OCI-LY1 (cell line): Measurements from ENCODE around the gene SLMAP.

Experiments
- H2AFZ ChIP-seq: fragments of 200-600 bp; sonication (generic), shearing (Covaris generic); 2 replicates; pipeline ENCODE4 v1.6.0; 2014; ENCODE audit warnings: antibody characterized with exemption, mild to moderate bottlenecking, low read length
- H3F3A ChIP-seq: fragments of 200-600 bp; sonication (generic), shearing (Covaris generic); 2 replicates; pipeline ENCODE4 v1.6.0; 2014; ENCODE audit warnings: mild to moderate bottlenecking, antibody characterized with exemption, low read length, moderate library complexity; ENCODE audit not compliant: insufficient read depth
- H3K27ac ChIP-seq: fragments of 200-600 bp; sonication (generic); 2 replicates; pipeline ENCODE4 v1.5.1; 2014; ENCODE audit warnings: low read length, mixed run types, mild to moderate bottlenecking, low read depth; ENCODE audit not compliant: poor library complexity, severe bottlenecking
- H3K27me3 ChIP-seq: fragments of 200-600 bp; sonication (generic); 2 replicates; pipeline ENCODE4 v1.6.0; 2014; ENCODE audit warnings: antibody characterized with exemption, mild to moderate bottlenecking, low read length, moderate library complexity; ENCODE audit not compliant: insufficient read depth
- H3K36me3 ChIP-seq: fragments of 200-600 bp; sonication (generic); 2 replicates; pipeline ENCODE4 v1.6.1; 2014; ENCODE audit warnings: mild to moderate bottlenecking, antibody characterized with exemption, low read length, moderate library complexity, mixed read lengths; ENCODE audit not compliant: insufficient read depth
- H3K4me1 ChIP-seq: fragments of 200-600 bp; sonication (generic); 2 replicates; pipeline ENCODE4 v1.5.1; 2014; ENCODE audit warnings: mild to moderate bottlenecking, low read length, moderate library complexity; ENCODE audit not compliant: insufficient read depth, severe bottlenecking
- H3K4me2 ChIP-seq: fragments of 200-600 bp; sonication (generic), shearing (Covaris generic); 2 replicates; pipeline ENCODE4 v1.6.1; 2014; ENCODE audit warnings: low read length
- H3K4me3 ChIP-seq: fragments of 200-600 bp; sonication (generic); 2 replicates; pipeline ENCODE4 v1.5.1; 2014; ENCODE audit warnings: low read length, low read depth, mild to moderate bottlenecking, mixed read lengths; ENCODE audit not compliant: poor library complexity, severe bottlenecking
- H3K79me2 ChIP-seq: fragments of 200-600 bp; shearing (Covaris generic); 2 replicates; pipeline ENCODE4 v1.6.1; 2016; ENCODE audit warnings: mixed run types, low read length, mixed read lengths; ENCODE audit not compliant: insufficient read depth
- H3K9ac ChIP-seq: fragments of 200-600 bp; sonication (generic), shearing (Covaris generic); 2 replicates; pipeline ENCODE4 v1.6.1; 2014; ENCODE audit warnings: mild to moderate bottlenecking, low read length, mixed read lengths
- H3K9me2 ChIP-seq: fragments of 200-600 bp; sonication (generic), shearing (Covaris generic); 2 replicates; pipeline ENCODE4 v1.6.1; 2014; ENCODE audit warnings: low read depth, mild to moderate bottlenecking, low read length, mixed read lengths
- H3K9me3 ChIP-seq: fragments of 200-600 bp; shearing (Covaris generic); 2 replicates; pipeline ENCODE4 v1.6.1; 2014; ENCODE audit warnings: low read length, mixed read lengths
- H4K20me1 ChIP-seq: fragments of 200-600 bp; sonication (generic), shearing (Covaris generic); 2 replicates; pipeline ENCODE4 v1.6.0; 2016; ENCODE audit warnings: mild to moderate bottlenecking, low read length; ENCODE audit not compliant: insufficient read depth
- EZH2 ChIP-seq: fragments of 200-600 bp; sonication (generic), shearing (Covaris generic); IDR thresholded peaks from 2 replicates; pipeline ENCODE4 v1.8.0; 2017; ENCODE audit warnings: borderline replicate concordance, mixed run types, mild to moderate bottlenecking, antibody characterized with exemption, low read length, moderate library complexity, mixed read lengths
- TF ChIP-seq, protein P1 (sequence below): fragments of 200-600 bp; sonication (generic), shearing (Covaris generic); IDR thresholded peaks from 2 replicates; pipeline ENCODE4 v1.5.1; 2017; ENCODE audit warnings: mild to moderate bottlenecking, antibody characterized with exemption, low read length, moderate library complexity, mixed read lengths

SLMAP gene

DNA sequence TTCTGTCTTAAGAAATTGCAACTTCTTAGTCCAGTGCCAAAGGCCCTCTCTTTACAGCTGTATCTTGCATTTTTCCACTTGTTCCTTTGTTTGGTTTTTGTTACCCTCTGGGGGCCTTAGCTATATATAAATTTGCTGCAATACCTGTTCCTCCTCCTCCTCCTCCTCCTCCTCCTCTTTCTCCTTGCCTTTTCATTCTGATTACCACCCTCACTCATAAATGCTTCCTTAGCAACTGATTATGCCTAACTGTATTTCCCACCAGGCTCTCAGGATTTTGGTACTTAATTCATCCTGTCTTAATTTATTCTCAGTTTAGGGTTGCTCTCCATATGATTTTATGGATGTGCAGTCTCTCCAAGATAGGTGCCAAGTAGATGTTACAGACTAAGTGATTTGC lies 65.7 kb downstream of the SLMAP start:
- Histone ChIP-seq H3K27me3 (no peaks in the 10 kb centered on the region), H3K9ac (no peak overlapping the region), H3K27ac (no peak overlapping the region), H3K4me3 (no peak overlapping the region), H3K79me2 (peaks cover 36% of the 10 kb centered on the region), H3K36me3 (no peaks in the 10 kb centered on the region), H3K9me3 (no peaks in the 10 kb centered on the region), H3K4me2 (no peak overlapping the region), H2AFZ (no peak overlapping the region), H3F3A (no peaks in the 10 kb centered on the region), H4K20me1 (no peaks in the 10 kb centered on the region), H3K4me1 (peaks cover 35% of the 10 kb centered on the region), H3K9me2 (no peaks in the 10 kb centered on the region)
- TF ChIP-seq, protein P1, sequence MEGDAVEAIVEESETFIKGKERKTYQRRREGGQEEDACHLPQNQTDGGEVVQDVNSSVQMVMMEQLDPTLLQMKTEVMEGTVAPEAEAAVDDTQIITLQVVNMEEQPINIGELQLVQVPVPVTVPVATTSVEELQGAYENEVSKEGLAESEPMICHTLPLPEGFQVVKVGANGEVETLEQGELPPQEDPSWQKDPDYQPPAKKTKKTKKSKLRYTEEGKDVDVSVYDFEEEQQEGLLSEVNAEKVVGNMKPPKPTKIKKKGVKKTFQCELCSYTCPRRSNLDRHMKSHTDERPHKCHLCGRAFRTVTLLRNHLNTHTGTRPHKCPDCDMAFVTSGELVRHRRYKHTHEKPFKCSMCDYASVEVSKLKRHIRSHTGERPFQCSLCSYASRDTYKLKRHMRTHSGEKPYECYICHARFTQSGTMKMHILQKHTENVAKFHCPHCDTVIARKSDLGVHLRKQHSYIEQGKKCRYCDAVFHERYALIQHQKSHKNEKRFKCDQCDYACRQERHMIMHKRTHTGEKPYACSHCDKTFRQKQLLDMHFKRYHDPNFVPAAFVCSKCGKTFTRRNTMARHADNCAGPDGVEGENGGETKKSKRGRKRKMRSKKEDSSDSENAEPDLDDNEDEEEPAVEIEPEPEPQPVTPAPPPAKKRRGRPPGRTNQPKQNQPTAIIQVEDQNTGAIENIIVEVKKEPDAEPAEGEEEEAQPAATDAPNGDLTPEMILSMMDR, result no peak
- TF ChIP-seq EZH2, result no peak

DNA sequence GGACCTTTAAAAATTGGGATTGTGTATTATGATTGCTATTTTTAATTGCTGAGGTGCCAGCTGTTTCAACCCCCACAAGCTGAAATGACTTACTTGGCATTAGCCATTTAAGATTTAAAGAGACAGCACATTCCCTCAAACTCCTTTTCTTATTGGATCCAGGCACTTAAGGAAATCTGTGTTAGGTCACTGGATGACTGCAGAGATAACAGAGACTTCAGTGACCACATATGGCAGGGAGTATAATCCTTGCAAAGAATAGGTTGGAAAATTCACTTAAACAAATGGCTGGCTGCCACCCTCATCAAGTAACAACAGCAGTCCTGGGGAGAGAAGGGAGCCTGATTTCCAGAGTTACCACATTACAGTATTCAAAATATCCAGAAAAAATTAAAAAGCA lies 66.6 kb downstream of the SLMAP start:
- no peak overlapping the region for H3K4me2 ChIP-seq
- TF ChIP-seq, protein P1, result no peak
- no peak for TF ChIP-seq EZH2
- no peaks in the 10 kb centered on the region for H3K9me2 ChIP-seq
- peaks cover 28% of the 10 kb centered on the region for H3K79me2 ChIP-seq
- no peak overlapping the region for H3K27ac ChIP-seq
- H3K4me1 ChIP-seq, result peaks cover 43% of the 10 kb centered on the region
- no peaks in the 10 kb centered on the region for H3K9me3 ChIP-seq
- no peaks in the 10 kb centered on the region for H4K20me1 ChIP-seq
- no peak overlapping the region for H2AFZ ChIP-seq
- no peaks in the 10 kb centered on the region for H3K36me3 ChIP-seq
- no peak overlapping the region for H3K9ac ChIP-seq
- no peaks in the 10 kb centered on the region for H3K27me3 ChIP-seq
- H3K4me3 ChIP-seq, result no peak overlapping the region
- no peaks in the 10 kb centered on the region for H3F3A ChIP-seq

- Histone ChIP-seq H3K4me2 (no peak overlapping the region), H3K9me3 (no peaks in the 10 kb centered on the region), H3K36me3 (no peaks in the 10 kb centered on the region), H3K27ac (no peak overlapping the region), H4K20me1 (no peaks in the 10 kb centered on the region), H3K4me3 (no peak overlapping the region), H3F3A (no peaks in the 10 kb centered on the region), H3K79me2 (peaks cover 16% of the 10 kb centered on the region), H3K9me2 (no peaks in the 10 kb centered on the region), H3K9ac (no peak overlapping the region), H3K27me3 (no peaks in the 10 kb centered on the region), H2AFZ (no peak overlapping the region), H3K4me1 (peaks cover 37% of the 10 kb centered on the region)
- TF ChIP-seq EZH2, result no peak
- TF ChIP-seq, protein P1, result no peak
These were observed 69.0 kb downstream of the SLMAP start for GRCh38 chr3:57825116-57825515.
